Neutrophil (primary cell): ENCODE results near the gene MRPL40.

Experiments
- H3K27ac ChIP-seq: fragments of 200-600 bp; sonication (generic); 2 replicates; pipeline ENCODE4 v1.5.1; 2016; ENCODE audit warnings: mild to moderate bottlenecking, moderate library complexity
- H3K27me3 ChIP-seq: fragments of 200-600 bp; sonication (generic); 2 replicates; pipeline ENCODE4 v1.6.0; 2016; ENCODE audit warnings: mild to moderate bottlenecking
- H3K36me3 ChIP-seq: fragments of 200-600 bp; sonication (generic); 2 replicates; pipeline ENCODE4 v1.5.1; 2017
- H3K4me1 ChIP-seq, 2 experiments: fragments of 200-600 bp in 1 of 2; sonication (generic) in 1 of 2; 1 replicate in 1 of 2; 2 replicates in 1 of 2; pipeline versions ENCODE4 v1.5.1 to v1.6.1; 2013 to 2016; ENCODE audit warnings: low read depth in 1 of 2, low read length in 1 of 2, mild to moderate bottlenecking in 1 of 2, moderate library complexity in 1 of 2; ENCODE audit not compliant: control insufficient read depth in 1 of 2, insufficient read depth in 1 of 2
- H3K4me3 ChIP-seq, 2 experiments: fragments of 200-600 bp in 1 of 2; sonication (generic) in 1 of 2; 1 replicate in 1 of 2; 2 replicates in 1 of 2; pipeline ENCODE4 v1.5.1; 2013 to 2016; ENCODE audit warnings: low read depth in 1 of 2, low read length in 1 of 2, mild to moderate bottlenecking in 1 of 2, moderate library complexity in 1 of 2
- H3K9me3 ChIP-seq: fragments of 200-600 bp; sonication (generic); 2 replicates; pipeline ENCODE4 v1.5.1; 2016
- CTCF ChIP-seq: fragments of 200-600 bp; sonication (generic); IDR thresholded peaks from 2 replicates; pipeline ENCODE4 v1.5.1; 2016; ENCODE audit warnings: antibody characterized with exemption

MRPL40 gene

GRCh38 chr22:19432133-19432851 is at the start of gene MRPL40:
MRPL40 (plus strand) TSS chr22:19432545; CDS start chr22:19432555, 10 bp downstream.
- Histone ChIP-seq H3K4me1 (peaks cover 47% of the 10 kb centered on the region in 2 experiments), H3K9me3 (no peaks in the 10 kb centered on the region), H3K27ac (peak within 1 kb of the TSS; percentile 98), H3K36me3 (peaks cover 12% of the 10 kb centered on the region), H3K27me3 (no peaks in the 10 kb centered on the region), H3K4me3 (peak within 1 kb of the TSS; percentile 92 to 96)
- no peak for TF ChIP-seq CTCF

GRCh38 chr22:19383292-19383691 is 49.1 kb upstream of the MRPL40 start:
- H3K36me3 ChIP-seq, result peaks cover 95% of the 10 kb centered on the region
- no peaks in the 10 kb centered on the region for H3K4me1 ChIP-seq

DNA sequence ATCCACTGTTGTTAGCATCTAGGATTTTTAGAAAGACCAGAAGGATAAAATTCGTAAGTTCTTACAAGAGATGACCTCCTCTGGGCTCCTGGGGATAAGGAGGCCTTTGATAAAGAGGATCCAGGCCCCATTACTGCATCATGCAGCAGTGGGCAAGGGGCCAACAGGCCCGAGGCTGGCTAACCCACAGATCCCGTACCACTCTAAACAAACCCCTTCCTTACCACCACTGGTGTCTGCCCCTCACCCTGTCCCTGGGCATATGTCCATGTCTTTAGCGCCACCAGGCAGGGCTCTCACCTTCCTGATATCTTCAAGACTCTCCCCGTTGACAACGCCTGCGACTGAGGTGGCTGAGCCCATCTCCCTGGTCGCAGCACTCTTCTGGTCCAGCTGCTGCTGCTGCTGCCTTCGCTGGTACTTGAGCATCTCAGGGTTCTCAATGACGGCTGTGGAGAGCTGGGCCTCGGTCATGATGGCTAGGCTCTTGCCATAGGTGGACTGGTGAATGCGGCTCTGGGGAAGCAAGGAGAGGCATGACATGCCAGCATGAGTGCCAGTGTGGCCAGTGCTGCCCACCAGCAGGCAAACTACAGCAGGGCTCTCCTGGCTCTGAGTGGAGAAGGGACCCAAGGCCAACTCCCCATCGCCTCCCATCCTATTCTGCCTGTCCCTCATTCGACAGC is 47.0 kb upstream of the MRPL40 start:
- Histone ChIP-seq H3K27me3 (no peaks in the 10 kb centered on the region), H3K4me1 (no peaks in the 10 kb centered on the region), H3K4me3 (no peak overlapping the region), H3K36me3 (peaks cover 98% of the 10 kb centered on the region), H3K27ac (no peak overlapping the region), H3K9me3 (no peaks in the 10 kb centered on the region)
- TF ChIP-seq CTCF, result no peak

More at GRCh38 chr22:19383292-19383691, 49.1 kb upstream of the MRPL40 start:
- H3K27ac ChIP-seq, result no peak overlapping the region
- no peaks in the 10 kb centered on the region for H3K9me3 ChIP-seq
- TF ChIP-seq CTCF, result no peak
- no peak overlapping the region for H3K4me3 ChIP-seq
- no peaks in the 10 kb centered on the region for H3K27me3 ChIP-seq

DNA sequence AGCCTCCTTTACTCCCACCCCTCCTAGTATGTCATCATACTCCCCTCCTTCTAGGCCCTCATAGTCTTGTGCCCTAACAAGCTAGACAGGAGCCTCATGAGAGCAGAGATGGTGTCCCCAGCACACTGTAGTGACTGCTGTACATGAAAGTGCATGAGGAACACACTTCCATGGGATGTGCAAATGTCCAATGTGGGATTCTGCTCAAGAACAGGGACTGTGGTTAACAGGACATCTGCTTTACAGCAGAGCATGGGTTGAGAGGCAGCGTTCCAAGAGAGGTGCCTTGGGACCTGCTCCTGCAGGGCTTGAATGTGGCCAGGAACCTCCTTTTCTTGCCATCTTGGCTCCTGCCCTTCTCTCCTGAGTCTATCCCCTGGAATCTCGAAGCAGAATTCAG is 46.1 kb upstream of the MRPL40 start:
- no peak overlapping the region for H3K4me3 ChIP-seq
- no peak overlapping the region for H3K27ac ChIP-seq
- H3K9me3 ChIP-seq, result no peaks in the 10 kb centered on the region
- no peaks in the 10 kb centered on the region for H3K4me1 ChIP-seq
- peaks cover 99% of the 10 kb centered on the region for H3K36me3 ChIP-seq
- no peaks in the 10 kb centered on the region for H3K27me3 ChIP-seq
- no peak for TF ChIP-seq CTCF

DNA sequence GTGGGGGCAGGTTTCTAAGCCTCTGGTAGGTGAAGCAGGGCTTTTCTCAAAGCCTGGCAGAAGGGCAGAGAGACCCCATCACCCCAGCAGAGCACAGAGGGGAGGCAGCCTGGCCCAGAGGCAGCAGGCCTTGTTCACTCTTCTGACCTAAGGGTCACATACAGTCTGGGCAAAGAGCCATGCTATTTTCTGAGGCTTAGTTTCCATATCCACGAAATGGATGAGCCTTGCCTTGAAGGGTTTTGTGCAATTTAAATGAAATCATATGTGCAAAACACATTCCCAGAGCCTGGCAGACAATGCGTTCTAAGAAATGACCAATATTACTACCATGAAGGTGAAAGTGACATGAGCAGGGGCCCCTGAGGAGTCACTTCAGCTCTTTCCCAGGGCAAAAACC is 45.3 kb upstream of the MRPL40 start:
- H3K27me3 ChIP-seq, result no peaks in the 10 kb centered on the region
- TF ChIP-seq CTCF, result no peak
- no peak overlapping the region for H3K27ac ChIP-seq
- peaks cover 99% of the 10 kb centered on the region for H3K36me3 ChIP-seq
- H3K4me1 ChIP-seq, result no peaks in the 10 kb centered on the region
- H3K4me3 ChIP-seq, result no peak overlapping the region
- no peaks in the 10 kb centered on the region for H3K9me3 ChIP-seq
